Ishikawa (cell line): Measurements from ENCODE around the gene CDK5R2.

Source experiments
- CEBPB ChIP-seq: IDR thresholded peaks from 2 replicates; pipeline ENCODE4 v1.6.1; 2012
- EGR1 ChIP-seq: IDR thresholded peaks from 2 replicates; pipeline ENCODE4 v1.6.1; 2012
- EP300 ChIP-seq: IDR thresholded peaks from 2 replicates; pipeline ENCODE4 v1.6.1; 2012; ENCODE audit warnings: borderline replicate concordance
- YY1 ChIP-seq: IDR thresholded peaks from 2 replicates; pipeline ENCODE4 v1.6.1; 2012; ENCODE audit warnings: low read depth
- TF ChIP-seq, protein P1 (sequence below): IDR thresholded peaks from 2 replicates; pipeline ENCODE4 v1.6.1; 2012; ENCODE audit warnings: low read depth, mild to moderate bottlenecking

DNA sequence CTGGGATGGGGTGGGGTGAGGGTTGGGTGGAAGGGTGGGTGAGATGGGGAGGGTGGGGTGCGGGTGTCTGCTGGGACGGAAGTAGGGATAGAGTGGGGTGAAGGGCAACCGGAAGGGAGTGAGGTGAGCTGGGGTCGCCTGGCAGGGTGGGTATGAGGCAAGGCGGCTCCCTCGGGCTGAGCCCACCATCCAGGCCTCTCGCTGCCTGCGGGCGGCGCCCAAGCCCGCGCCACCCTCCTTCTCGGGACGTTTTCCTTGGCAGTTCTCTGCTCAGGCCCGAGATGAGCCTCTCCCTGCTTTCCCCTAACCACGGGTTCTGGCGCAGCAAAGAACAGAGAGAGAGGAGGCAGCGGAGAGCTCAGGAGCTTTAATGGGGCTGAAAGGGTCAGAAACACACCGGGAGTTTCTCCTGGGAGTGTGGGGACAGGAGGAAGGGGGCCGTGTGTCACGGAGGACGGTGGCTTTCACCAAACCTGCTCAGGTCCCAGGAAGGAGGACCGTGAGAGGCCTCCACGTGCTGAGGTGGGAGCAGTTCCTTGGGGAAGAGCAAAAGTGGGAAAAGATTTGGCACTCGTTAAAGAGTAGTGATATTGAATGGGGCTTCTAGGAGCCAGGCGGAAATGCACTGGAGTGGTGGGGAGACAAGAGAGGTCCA is 21.4 kb downstream of the CDK5R2 start:
- no peak for TF ChIP-seq YY1
- TF ChIP-seq EP300 = no peak
- TF ChIP-seq, protein P1, sequence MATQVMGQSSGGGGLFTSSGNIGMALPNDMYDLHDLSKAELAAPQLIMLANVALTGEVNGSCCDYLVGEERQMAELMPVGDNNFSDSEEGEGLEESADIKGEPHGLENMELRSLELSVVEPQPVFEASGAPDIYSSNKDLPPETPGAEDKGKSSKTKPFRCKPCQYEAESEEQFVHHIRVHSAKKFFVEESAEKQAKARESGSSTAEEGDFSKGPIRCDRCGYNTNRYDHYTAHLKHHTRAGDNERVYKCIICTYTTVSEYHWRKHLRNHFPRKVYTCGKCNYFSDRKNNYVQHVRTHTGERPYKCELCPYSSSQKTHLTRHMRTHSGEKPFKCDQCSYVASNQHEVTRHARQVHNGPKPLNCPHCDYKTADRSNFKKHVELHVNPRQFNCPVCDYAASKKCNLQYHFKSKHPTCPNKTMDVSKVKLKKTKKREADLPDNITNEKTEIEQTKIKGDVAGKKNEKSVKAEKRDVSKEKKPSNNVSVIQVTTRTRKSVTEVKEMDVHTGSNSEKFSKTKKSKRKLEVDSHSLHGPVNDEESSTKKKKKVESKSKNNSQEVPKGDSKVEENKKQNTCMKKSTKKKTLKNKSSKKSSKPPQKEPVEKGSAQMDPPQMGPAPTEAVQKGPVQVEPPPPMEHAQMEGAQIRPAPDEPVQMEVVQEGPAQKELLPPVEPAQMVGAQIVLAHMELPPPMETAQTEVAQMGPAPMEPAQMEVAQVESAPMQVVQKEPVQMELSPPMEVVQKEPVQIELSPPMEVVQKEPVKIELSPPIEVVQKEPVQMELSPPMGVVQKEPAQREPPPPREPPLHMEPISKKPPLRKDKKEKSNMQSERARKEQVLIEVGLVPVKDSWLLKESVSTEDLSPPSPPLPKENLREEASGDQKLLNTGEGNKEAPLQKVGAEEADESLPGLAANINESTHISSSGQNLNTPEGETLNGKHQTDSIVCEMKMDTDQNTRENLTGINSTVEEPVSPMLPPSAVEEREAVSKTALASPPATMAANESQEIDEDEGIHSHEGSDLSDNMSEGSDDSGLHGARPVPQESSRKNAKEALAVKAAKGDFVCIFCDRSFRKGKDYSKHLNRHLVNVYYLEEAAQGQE = no peak
- TF ChIP-seq CEBPB = no peak
- TF ChIP-seq EGR1 = no peak
